NCI-H2227 treated with DMSO at 0.1 percent for 48 hours (cell line): Measurements from ENCODE around the gene PYURF.
"Not testable (repeated sequence)": the region's sequence is repeated elsewhere in the genome, so short reads cannot be mapped to it uniquely, and the experiment has no call there.

Experiments used
- DNase-seq: peaks from one replicate; lab custom pipeline; 2025; lab: John Stamatoyannopoulos, UW

The PYURF gene, protein sequence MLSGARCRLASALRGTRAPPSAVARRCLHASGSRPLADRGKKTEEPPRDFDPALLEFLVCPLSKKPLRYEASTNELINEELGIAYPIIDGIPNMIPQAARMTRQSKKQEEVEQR

DNA sequence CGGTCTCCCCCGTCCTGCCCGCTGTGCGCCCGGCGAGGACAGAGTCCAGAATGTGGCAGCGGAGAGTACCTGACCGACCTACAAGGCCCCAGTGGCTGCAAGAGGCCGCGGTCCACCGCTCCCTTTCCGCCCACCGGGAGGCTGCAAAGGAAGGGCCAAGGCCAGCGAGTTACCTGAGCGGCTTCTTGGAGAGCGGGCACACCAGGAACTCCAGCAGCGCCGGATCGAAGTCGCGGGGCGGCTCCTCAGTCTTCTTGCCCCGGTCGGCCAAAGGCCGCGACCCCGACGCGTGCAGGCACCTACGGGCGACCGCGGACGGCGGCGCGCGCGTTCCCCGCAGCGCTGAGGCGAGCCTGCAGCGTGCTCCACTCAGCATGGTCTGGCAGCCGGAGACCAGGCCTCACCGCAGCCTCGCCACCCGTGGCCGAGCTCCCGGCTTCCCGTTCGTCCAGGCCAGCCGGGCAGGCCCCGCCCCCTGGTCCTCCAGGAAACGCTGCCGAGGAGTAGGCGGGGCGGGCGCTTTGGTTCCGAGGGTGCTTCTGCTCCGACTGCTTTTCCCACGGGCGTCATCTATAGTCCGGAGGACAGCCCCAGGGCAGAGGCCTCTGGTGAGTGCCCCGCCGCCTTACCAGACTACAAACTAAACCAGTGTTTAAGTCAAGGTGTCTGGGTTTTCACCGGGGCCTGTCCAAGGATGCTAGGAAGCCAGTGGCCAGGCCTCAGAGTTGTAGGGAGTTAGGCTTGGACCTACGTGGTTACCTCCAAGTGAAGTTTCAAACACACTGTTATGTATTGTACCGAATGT, at the start of gene PYURF:
TSS of gene PYURF (minus strand) at position 452 of the 805 bp plus-strand sequence. CDS start at position 376, 76 bp downstream.
- DNase-seq, result peak; percentile 82

DNA sequence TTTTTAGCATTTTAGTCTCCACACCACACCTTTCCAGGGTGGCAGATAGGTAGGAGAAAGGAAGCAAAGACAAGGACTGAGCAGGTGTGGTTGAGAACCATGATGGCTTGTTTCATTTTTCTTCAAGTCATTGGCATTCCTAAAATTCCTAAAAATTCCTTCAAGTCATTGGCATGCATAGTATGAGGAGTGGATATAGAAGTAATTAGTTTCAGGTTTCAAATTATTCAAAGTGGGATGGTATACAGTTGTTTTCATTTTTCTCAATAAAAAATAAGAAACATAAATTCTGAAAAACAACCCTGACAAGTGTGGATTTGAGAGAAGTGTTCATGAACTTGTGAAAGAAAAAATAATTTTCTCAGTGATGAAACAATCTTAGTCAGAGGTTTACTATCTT, 46.4 kb upstream of the PYURF start:
- DNase-seq, result no peak

DNA sequence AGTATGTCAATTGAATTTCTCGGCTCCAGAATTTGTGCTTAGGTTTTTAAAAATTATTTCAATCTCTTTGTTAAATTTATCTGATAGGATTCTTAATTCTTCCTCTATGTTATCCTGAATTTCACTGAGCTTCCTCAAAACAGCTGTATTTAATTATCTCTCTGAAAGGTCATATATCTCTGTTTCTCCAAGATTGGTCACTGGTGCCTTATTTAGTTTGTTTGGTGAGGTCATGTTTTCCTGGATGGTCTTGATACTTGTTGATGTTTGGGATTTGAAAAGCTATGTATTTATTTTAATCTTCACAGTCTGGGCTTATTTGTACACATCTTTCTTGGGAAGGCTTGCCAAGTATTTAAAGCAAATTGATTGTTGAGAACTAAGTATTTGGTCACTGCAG, 44.0 kb upstream of the PYURF start:
- no peak for DNase-seq

DNA sequence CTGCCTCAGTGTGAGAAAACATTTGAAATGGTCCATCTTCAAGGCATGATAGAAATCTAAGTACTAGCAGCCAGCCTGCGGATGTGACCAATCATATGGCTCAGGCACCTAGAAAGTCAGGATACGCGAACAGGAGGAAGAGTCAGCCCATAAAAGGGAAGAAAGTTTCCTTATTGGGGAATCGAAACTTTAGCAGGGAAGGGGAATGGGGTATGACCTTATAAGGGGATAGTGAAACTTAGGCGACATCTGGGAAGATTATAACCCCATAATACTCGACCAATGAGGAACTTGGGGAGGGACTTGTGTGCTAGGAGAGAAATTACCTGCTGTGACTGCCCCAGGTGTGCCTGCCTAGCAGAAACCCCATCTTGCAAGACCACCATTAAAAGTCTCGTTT, 26.2 kb upstream of the PYURF start:
- no peak for DNase-seq

DNA sequence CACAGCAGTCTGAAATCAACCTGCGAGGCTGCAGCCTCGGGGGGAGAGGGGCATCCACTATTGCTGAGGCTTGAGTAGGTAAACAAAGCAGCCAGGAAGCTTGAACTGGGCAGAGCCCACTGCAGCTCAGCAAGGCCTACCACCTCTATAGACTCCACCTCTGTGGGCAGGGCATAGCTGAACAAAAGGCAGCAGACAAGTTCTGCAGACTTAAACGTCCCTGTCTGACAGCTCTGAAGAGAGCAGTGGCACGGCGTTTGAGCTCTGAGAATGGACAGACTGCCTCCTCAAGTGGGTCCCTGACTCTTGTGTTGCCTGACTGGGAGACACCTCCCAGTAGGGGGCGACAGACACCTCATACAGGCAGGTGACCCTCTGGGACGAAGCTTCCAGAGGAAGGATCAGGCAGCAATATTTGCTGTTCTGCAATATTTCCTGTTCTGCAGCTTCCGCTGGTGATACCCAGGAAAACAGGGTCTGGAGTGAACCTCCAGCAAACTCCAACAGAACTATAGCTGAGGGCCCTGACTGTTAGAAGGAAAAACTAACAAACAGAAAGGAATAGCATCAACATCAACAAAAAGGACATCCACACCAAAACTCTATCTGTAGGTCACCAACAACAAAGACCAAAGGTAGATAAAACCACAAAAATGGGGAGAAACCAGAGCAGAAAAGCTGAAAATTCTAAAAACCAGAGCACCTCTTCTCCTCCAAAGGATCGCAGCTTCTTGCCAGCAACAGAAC, 15.9 kb upstream of the PYURF start:
- not testable (repeated sequence) for DNase-seq

DNA sequence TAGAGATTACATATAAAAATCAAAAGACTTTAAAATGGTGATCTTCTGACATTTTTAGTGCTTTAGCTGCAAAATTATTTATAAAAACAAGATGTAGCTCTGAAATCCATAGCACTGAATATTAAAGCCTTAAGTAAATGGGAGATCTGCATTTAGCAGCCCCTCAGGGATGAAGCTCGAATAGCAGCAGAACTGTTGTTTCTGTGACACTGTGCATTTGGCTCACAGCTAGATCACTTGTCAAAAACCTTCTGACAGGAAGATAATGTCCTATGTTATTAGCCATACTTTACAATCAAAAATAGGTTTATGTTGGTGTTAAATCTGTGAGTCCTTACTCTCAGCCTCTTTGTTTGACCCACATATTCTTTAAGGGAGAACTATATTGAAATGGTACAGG, 14.1 kb upstream of the PYURF start:
- DNase-seq, result peak; percentile 7

DNA sequence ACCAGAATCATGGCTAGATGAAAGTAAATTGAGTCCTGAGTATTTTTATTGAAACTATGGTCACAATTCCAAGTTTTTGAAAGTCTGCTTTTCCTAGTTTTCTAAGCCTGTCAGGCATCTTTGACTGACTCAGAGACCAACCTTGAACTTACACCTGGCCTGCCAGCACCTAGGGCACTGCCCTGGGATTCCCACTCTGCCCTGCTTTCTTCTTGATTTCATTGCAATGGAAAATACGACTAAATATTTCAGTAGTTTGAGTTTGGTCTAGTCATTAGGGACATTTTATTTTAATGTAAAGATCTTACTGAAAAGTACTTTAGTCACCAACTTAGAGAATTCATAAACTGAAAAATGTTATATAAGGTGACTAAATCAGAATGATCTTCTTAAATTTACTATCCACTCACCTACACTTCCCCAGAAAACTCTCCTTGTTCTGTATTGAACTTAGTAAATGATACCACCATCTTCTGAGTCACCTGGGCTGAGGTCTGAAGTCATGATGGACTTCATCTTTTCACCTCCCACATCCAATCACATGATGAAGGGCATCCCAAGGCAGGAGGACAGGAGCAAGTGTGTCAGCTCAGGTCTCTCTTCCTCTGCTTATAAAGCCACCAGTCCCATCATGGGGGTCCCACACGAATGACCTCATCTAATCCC, 11.6 kb upstream of the PYURF start:
- no peak for DNase-seq

DNA sequence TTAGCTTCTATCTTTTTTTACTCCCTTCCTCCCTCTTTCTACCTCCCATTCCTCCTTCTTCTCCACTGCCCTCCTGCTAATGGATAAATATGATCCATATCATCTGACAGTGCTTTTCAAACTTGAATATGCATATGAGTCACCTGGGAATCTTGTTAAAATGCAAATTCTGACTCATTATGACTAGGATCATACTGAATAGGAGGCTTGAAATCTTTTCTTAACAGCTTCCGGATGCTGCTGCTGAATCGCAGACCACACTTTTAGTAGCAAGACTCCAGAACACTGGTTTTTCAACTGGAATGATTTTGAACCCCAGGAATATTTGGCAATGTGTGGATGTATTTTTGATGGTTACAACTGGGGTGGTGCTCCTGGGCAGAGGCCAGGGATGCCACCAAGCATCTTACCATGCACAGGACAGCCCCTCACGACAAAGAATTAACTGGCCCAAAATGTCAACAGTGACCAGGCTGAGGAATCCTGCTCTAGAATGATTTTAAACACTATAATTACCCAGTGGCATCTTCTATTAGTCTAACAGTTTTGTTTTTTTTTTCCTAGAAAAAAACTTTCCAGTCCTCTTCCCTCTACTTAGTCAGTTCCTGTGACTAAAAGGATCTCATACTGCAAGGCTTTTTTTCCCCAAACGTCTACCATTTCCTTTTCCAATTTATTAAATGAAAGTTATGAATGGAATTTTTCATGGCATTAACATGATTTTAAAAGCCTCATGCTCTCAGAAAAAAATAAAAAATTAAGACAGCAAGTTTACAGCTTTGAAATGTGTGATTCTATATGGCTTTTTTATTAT, 10.6 kb upstream of the PYURF start:
- no peak for DNase-seq

DNA sequence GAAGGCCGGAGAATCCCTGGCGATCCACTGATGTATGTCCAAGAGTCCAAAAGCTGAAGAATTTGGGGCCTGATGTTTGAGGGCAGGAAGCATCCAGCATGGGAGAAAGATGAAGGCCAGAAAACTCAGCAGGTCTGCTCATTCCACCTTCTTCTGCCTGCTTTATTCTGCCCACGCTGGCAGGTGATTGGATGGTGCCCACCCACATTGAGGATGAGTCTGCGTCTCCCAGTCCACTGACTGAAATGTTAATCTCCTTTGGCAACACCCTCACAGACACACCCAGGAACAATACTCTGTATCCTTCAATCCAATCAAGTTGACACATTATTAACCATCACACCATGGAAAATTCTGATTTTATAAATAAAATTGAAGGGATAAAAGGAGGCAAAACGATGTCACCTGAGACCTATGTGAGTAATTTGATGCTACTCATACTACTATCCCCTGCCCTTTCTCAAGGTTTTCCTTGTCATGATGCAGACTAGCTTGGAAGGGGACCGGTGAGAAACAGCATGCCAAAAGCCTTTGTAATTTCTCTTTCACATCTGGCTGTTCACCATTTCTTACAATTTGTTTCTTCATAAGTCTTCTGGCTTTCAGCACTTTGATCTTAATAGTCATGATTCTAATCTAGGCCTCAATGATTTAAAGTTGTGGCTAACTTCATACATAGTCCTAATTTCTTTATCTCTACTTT, 9.7 kb upstream of the PYURF start:
- DNase-seq, result no peak

DNA sequence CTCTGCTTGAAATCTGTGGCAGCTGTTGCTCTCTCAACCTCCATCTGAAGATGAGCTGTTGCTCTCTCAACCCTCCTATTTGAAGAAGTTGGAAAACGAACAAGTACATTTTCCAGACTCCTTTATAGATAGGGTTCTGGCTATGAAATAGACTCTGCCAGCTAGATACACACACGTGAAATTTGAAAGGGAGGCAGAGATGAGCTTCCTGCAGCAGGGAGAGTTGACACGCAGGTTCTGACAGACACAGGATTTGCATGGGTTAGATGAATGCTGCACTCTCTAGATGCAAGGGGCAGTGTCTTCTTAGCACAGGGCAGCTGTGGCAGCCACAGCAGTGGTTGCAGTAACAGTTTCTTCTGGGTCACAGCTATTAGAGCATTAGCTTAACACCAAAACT, 8.0 kb upstream of the PYURF start:
- DNase-seq, result no peak

DNA sequence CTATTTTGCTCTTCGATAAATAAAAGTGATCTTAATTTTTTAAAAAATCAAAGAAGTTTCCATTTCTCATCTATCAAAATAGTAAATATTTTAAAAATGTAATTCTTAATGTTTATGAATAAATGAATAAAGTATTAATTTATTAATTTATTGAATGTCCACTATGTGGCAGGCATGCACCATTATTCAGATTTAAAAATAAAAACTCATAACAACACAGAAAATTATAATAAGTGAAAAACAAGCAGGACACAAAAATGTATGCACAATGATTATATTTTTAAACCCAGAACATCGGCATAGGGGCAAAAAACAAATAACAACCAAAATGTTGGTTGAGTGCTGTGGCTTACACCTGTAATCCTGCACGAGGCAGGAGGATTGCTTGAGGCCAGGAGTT, 5.3 kb upstream of the PYURF start:
- DNase-seq, result no peak

DNA sequence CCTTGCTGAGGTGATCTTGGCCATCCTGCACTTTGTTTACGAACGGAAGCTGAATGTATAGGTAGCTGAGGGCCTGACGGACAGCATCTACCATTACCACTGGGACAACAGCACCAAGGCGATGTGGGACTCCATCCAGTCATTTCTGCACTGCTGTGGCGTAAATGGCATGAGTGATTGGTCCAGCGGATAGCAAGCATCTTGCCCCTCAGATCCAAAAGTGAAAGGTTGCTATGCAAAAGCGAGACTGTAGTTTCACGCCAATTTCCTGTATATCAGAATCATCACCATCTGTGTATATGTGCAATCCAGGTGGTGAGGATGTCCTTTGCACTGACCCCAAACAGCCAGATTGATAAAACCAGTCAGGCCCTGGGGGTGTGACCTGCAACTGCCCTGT, 4.2 kb upstream of the PYURF start:
- no peak for DNase-seq

DNA sequence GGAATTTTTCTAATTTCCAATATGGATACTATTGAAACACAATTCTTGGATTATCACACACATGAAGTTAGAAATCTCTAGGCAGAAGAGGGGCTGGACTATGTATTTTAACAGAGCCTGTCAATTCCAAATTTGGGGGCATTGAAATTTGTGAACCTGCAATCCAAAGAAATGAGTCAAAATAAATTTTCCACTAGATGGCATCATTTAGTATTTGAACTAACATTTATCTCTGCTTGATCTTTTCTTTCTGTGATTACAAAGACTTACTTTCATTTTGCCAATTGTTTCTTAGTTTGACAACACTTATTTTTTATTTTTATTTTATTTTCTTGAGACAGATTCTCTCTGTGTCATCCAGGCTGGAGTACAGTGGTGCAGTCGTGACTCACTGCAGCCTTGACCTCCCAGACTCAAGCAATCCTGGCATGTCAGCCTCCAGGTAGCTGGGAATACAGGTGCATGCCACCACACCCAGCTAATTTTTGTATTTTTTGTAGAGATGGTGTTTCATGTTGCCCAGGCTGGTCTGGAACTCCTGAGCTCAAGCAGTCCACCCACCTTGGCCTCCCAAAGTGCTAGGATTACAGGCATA, 2.7 kb upstream of the PYURF start:
- peak; percentile 6 for DNase-seq

DNA sequence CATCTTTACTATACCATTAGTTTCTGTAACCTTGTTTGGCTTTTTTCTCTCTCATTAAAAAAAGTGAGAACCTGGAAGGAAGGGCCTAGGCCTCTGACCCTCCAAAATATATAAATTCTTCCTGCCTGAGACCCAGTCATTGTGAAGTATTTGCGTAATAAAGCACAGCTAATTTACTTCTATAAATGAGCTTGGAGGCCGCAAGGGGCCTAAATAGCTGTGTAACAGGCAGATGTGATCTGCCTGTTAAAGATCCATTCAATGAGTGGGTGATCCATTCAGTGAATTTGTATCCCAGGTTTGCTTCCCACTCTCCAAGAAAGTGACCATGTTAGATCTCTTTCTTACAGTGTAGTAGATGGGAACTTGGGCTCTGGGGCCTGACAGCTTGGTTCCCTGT, 595 bp upstream of the PYURF start:
- no peak for DNase-seq

DNA sequence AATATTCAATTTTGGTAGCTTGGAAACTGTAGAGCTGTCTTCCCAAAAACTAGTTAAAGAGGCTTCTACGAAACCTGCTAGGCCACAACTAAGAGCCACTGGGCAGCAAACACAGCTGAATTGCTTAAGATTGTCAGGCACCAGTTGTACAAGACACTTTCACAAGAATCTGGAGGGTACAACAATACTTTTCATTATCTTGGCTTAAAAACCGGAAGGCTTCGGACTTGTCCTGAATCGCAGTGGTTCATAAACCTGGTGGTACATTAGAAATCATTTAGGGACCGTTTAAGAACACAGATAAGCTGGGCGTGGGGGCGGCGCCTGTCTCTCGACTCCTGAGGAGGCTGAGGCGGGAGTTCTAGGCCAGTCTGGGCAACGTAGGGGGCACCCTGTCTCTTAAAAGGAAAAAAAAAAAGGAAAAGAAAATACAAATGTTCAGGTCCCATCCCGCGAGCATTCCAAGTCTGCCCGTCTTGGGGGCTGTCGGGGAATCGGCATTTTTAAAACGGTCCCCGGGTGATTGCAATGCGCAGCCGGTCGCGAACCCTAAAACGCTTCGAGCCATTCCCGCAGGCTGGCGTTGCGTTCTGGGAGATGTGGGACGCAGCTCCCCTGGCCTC, 763 bp downstream of the PYURF start:
- peak; percentile 14 for DNase-seq

DNA sequence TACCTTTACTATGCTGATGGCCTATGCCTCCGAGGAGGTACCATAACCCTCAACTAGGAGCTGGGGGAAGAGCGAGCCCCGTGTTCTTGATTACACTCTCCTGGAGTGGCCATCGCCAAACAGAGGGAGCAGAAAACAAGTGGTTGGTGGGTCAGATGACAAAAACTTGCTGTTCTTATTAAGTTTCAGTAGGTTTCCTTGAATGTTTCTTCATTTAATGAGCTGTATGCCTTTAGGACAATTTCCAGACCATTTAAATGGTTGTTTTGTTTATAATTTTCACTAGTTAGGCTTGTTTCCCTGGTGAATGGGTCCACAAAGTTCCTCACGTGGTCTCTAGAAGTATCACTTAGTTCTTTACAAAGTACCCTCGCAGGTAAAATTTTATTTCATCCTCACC, 4.7 kb downstream of the PYURF start:
- no peak for DNase-seq

DNA sequence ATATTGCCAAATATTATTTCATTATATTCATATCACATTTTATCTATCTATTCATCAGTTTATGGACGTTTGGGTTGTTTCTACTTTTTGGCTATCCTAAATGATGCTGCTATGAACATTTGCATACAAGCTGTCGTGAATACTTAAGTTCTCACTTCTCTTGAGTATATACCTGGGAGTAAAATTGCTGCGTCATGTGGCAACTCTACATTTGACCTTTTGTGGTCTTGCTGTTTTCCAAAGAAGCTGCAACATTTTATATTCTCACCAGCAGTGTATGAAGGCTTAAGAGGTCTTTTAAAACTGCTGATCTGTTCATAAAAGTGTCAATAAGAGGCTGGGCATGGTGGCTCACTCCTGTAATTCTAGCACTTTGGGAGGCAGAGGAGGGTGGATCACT, 5.8 kb downstream of the PYURF start:
- DNase-seq, result no peak

DNA sequence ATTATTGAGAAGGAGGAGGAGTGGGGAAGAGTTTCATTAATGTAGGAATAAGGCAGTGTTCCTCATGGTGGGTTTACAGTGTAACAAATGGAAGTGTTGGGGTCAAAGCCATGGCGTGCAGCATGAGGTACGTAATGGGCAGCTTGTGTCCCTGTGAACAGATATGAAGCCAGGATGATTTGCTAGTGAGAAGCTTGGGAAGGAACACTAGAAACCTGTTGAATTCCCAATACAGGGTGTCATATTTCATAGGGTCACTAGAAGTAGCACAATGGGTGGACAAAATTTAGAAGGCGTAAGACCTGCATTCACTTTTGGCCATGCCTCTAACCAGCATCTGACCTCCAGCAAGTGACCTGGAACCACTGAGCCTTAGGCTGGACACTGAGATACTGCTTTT, 6.8 kb downstream of the PYURF start:
- DNase-seq, result no peak

DNA sequence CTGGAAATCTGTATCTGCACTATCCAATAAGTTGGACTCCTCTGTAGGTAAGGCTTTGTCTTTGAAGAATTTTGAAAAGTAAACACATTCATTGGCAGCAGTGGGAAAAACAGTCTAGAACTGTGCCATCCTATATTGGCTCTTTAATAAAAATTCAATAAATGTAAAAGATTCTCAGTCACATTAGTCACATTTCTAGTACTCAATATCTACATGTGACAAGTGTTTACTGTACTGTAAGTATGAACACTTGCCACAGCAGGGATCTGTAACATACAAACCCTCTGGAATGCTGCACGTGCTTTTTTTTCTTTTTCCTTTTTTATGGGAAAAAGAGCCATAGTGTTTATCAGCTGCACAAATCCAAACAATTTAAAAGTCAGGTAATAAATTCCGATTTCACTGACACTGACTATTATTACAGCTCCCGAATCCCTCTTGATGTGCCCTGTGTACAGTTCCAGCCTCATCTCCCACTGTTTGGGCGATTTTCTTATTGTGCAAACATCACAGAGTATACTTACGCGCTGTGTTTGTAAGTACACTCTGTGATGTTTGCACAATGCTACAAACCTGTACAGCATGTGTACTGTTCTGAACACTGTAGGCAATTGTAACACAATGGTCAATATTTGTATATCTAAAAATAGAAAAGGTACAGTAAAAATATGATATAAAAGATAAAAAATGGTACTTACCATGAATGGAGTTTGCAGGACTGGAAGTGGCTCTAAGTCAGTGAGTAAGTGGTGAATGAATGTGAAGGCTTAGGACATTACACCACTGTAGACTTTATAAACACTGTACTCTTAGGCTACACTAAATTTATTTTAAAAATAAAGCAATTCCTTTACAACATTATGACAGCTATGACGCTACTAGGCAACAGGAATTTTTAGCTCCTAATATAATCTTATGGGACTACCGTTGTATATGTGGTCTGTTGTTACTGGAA, 8.7 kb downstream of the PYURF start:
- DNase-seq, result peak; percentile 2
